ENCODE data around the gene PHRF1.
A peak's percentile ranks its signal among the peaks of the same experiment; 100 is the strongest.

Gene PHRF1

GRCh38 chr11:575313-575995 lies 816 bp upstream of the PHRF1 start:
- DNase-seq = no peak

- DNase-seq = peak; percentile 72
Measured at GRCh38 chr11:576811-577610, 741 bp downstream of the PHRF1 start.

GRCh38 chr11:577611-577894 lies 1.3 kb downstream of the PHRF1 start:
- no peak for DNase-seq

GRCh38 chr11:578276-579035 lies 2.2 kb downstream of the PHRF1 start:
- DNase-seq = no peak

- no peak for DNase-seq
Measured at GRCh38 chr11:579830-580601, 3.7 kb downstream of the PHRF1 start.

- no peak for DNase-seq
Measured at GRCh38 chr11:581342-581741, 5.1 kb downstream of the PHRF1 start.

- no peak for DNase-seq
Measured at GRCh38 chr11:581752-582151, 5.5 kb downstream of the PHRF1 start.

GRCh38 chr11:584287-584686 lies 8.0 kb downstream of the PHRF1 start:
- DNase-seq = no peak

GRCh38 chr11:586376-587316 lies 10.4 kb downstream of the PHRF1 start:
- no peak for DNase-seq

GRCh38 chr11:587546-587945 lies 11.3 kb downstream of the PHRF1 start:
- DNase-seq = no peak

- DNase-seq = peak; percentile 83
Measured at GRCh38 chr11:587978-588380, 11.7 kb downstream of the PHRF1 start.

- DNase-seq = no peak
Measured at GRCh38 chr11:589798-590197, 13.5 kb downstream of the PHRF1 start.

GRCh38 chr11:590997-591396 lies 14.7 kb downstream of the PHRF1 start:
- no peak for DNase-seq

GRCh38 chr11:592501-592900 lies 16.2 kb downstream of the PHRF1 start:
- no peak for DNase-seq

GRCh38 chr11:592918-593317 lies 16.6 kb downstream of the PHRF1 start:
- DNase-seq = no peak

GRCh38 chr11:593347-593746 lies 17.1 kb downstream of the PHRF1 start:
- no peak for DNase-seq

GRCh38 chr11:595400-595799 lies 19.1 kb downstream of the PHRF1 start:
- DNase-seq = no peak

GRCh38 chr11:596374-596773 lies 20.1 kb downstream of the PHRF1 start:
- DNase-seq = no peak

GRCh38 chr11:597166-597725 lies 21.0 kb downstream of the PHRF1 start:
- DNase-seq = no peak

- DNase-seq = no peak
Measured at GRCh38 chr11:598005-598680, 21.9 kb downstream of the PHRF1 start.
